Stimulated activated CD4-positive, alpha-beta T cell treated with anti-CD3 and anti-CD28 coated beads, Interleukin-2, amount 100 ng/mL, for 48 hours (primary cell): ENCODE results near the gene ZW10.
"Not testable (repeated sequence)": the region's sequence is repeated elsewhere in the genome, so short reads cannot be mapped to it uniquely, and the experiment has no call there.

ENCODE experiments used
- DNase-seq, 2 donors: peaks; one replicate each; pipeline ENCODE4 v3.0.0-alpha.2; 2020

ZW10 gene

DNA sequence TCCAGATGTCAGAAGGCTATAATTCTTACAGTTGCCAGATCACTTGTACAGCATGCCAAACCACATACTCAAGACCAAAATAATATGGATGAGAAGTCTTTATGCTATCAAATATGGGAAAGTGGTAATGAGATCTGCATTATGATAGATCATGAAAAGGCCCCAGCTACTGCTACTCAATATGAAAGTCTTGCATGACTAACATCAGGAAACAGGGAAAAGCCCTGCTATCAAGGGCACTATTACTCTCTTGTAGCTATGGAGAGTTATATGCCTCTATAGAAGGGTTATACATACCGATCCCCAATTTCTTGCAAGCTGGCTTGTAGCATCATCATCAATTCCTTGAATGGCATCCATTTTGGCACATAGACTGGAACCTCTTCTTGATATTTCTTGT lies 37.2 kb downstream of the ZW10 start:
- DNase-seq, result no peak

DNA sequence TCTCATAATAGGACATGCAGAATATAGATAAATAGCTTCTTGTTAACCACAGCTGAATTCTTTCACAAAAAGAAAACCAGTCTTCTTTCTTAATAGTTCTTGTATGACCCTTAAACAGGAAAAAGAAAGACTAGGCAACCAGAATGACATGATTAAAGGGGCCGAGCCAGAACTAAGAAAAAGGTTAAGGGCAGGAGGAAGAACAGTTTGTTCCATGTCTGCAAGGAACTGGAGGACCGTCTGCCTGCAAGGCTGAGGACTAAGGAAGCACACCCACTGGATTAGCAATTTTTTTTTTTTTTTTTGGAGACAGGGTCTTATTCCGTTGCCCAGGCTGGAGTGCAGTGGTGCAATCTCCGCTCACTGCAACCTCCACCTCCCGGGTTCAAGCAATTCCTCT lies 41.4 kb downstream of the ZW10 start:
- no peak for DNase-seq

DNA sequence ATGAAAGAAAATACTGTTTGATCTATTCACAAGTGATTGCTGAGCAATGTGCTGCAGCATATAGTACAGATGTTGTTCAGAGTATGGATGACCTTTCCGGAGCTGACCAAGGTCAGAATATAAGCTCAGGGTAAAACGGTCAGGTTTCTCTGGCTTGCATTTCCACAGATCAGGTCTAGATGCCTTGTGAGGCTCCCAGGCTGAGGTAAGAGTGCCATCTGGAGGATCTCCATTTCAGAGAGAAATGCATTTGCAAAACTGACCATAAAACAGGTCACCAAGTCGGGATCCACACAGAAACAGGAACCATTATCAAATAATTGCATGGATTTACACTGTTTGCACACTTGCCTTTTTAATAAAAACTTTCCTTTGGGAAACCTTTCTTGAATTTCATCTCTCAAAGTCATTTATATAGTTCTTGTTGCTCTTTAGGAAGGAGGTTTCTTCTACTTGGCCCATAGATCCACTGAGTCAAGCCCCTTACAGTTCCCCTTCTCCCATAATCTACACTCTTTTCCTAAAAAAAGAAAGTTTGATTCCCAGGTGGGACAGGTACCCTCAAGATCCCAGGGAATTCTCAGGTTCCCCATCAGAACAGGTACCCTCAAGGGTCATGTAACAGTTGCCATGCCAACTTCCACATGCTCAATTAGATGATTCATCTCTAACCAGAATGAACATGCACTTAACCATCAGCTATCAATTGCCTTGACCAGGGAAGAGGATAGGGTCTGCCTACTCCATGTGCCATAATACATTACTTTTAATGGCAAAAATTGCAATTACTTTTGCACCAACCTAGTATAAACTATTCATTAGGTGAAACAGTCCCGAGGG lies 42.4 kb downstream of the ZW10 start:
- no peak for DNase-seq

DNA sequence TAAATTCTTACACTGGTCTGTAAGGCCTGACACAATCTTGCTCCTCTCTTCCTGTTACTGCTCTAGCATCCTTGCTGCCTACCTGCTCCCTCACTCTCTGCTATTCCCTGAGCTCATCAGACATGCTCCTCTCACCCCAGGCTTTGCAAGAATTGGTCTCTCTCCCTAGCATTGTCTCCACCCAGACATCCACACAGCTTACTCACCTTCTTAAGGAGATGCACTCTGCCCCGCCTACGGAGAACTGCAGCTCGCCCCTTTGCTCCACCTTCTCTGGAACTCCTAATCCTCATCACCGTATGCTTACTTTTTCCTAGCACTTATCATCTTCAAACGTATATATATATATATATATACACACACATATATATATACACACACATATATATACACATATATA lies 44.0 kb downstream of the ZW10 start:
- DNase-seq, result no peak

DNA sequence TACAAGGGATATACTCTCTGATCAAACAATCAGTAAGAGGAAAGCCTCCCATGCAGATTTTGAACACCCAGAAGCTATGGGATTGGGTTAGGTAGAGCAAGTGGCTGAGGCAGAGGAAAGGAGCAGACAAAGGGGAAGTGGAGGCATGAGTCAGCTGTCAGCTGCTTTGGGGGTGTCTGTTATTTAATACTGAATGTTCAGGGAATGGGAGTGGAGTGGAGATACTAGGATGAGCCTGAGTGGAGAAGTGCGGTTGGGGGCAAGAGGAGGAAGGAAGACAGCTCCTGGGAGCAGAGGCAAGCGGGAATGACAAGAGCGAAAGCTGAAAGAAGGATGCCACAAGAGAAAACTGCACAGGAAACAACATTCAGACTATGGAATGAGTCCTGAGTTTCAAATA lies 44.7 kb downstream of the ZW10 start:
- DNase-seq, result no peak

DNA sequence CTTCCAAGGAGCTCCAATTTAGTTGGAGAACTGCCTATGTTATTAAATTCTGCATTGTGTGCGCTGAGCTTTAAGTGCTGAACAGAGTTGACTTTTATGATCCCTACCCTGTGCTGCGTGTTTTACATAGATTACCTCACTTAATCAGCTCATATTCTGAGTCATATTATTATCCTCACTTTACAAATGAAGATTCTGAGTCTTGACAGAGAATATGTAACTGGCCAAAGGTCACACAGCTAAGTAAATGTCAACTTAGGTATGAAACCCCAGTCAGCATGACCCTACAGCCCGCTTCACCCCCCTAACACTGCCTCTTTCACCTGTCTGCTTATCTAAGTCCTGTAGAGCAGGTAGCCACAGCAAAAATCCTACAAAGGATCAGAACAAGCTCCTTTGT lies 47.6 kb downstream of the ZW10 start:
- DNase-seq, result no peak

DNA sequence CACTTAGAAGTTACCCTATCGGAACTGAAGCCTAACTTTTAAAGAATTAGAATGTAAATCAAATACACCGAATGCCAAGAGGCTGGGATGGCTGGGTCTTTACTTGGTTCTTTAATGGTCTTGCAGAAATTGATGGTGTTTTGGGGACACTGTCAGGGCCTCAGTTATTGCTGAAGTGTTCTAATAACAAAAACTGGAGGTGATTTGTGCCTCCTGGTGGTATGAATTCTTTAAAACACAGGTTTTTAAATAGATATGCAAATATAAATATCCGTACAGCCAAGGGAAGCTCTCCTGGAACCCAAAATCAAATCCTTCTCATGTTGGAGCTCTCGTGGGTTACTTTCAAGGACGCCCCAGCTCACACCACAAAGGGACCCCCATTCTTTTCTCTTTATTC lies 48.1 kb downstream of the ZW10 start:
- no peak for DNase-seq

DNA sequence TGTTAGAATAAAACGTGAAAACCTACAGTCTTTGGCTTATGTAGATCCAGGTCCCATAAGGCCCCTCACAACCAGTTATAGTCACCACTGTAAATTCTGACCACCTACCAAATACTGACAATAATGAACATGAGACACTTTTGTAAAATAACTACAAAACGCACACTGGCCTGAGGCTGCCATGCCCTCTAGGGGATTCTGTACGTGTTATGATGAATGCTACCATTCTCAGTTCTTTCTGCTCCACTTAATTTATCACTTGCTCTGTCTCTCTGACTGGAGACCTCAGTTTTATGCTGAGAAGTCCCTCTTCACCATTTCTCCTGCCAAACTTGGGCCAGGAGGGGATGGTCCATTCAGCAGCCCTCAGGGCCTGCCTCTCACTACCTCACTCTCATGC lies 48.7 kb downstream of the ZW10 start:
- no peak for DNase-seq

DNA sequence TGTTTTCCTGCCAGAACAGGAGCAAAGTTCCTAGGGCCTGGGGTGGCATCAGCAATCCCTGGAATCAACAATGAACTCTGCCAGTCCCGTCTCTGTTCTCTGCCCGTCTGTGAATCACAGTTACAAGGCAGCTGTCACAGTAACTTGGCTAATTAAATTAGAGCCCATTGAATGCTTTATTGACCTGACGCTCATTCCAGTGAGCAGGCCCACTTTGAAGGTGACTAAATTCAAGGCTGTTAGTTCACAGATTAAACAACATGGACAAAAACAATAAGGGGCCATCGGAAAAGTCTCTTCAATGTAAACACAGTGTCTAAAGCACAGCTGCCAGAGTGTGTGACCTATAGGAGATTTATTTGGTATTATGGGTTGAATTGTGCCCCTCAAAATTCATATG lies 49.7 kb downstream of the ZW10 start:
- no peak for DNase-seq

DNA sequence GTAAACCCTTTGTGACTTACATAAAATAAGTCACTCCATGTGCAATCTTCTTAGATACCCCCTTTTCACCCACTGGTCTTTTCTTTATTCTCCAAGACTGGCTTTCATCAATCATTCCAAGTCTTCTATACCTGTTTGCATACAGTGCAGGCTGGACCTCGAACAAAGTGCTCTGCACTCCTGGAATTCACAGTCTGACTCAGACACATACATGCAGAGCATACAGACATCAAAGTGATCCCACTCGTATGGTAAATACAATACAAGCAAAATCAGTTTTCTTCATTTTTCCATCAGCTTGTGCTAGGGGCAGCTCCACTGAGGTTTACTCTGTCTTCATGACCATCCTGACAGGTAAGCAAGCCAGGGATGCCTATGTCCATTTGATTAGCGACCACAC lies 50.6 kb downstream of the ZW10 start:
- no peak for DNase-seq

DNA sequence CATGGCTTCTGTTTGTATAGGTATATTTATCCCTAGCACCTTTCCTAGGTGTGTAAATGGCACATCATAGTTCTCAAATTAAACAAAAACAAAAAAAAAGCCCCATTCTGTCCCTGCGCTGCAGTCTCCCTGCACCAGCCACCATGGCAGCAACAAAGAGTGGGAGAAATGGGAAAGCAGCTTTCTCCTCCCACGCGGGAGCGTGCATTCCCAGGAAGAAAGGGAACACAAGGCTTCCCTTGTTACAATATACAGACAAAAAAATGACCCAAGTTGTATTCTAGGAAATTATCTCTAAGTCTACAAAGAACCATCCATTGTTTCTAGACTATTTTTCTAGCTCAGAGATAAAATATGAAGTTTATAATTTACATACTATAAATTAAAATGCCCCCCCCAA lies 51.3 kb downstream of the ZW10 start:
- no peak for DNase-seq

DNA sequence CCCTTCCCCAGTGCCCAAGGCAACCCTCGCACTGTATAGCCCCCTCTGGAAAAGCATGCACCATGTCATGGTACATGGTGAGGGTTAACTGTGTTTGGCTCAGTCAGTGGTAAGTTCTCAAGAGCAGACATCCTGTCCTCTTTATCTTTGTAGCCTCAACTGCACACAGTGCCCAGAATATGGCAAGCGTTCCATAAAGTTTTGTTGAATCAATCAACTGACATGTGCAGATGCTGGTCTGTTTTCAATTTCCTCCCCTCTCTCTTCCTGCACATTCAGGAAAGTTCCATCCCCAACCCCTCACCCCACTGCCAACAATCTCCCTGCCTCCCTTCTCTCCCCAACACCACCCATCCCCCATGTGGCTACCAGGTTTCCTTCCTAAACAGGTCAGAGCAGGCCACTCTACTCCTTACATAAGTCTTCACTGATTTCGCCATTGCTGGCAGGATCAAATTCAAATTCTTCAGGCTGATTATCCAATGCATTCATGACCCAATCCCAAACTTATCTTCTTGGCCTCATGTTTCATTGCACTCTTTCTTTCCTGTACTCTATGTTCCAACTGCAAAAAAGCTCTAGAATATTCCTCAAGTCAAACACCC lies 51.9 kb downstream of the ZW10 start:
- DNase-seq, result no peak

DNA sequence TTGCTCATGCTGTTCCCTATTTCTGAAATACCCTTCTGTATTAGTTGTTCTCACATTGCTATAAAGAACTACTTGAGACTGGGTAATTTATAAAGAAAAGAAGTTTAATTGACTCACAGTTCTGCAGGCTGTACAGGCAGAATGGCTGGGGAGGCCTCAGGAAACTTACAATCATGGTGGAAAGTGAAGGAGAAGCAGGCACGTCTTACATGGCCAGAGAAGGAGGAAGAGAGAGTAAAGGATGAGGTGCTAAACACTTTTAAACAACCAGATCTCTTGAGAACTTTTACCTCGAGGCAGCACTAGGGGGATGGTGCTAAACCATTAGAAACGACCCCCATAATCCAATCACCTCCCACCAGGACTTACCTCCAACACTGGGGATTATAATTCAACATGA lies 53.0 kb downstream of the ZW10 start:
- DNase-seq, result not testable (repeated sequence)

DNA sequence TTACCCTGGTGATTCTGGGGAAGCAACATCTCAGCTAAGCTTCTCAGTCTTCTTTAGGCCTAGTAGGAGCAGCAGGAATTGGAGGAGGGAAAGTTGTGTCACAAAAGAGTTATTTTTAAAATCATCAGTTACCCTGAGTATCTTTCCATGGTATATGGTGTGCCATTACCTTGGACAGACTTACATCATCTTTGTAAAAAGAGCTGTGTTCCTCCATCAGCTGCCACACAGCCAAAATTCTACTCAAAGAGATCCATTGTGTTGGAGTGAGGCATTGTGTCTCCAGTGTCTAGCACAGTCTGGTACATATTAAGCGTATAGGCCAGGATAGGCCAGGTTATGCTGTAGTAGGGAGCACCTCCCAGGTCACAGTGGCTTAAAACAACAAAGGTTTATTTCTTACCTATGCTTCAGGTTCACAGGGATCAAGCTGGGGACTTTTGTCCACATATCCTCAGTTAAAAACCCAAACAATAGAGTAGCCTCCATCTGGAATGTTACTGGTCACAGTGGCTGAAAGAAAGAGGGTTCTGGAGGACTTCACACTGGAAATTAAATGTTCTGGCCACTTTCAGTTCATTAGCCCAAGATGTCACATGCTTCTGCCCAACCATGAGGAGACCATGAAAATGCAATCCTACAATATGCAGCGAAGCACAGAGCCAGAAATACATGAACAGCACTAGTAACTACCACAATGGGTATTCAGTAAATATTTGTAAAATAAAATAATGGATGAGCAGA lies 57.4 kb downstream of the ZW10 start:
- no peak for DNase-seq

DNA sequence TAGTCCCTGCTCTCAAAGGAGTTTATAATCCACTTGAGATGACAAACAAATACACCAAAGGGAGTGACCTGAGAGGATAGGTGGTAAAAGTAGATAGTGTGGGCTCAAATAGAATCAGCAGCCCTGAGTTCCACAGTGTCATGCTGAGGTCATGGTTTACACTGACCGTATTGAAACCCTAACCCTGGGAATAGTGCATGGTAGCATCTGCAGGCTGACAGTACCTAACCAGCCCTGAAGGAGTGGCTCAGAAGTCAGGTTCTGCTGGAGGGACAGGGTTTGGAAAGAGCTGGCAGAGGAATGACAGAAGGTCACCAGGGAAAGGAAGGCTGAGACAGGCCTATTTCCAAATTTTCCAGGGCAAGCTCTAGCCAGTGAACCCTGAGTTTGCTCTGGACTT lies 58.2 kb downstream of the ZW10 start:
- DNase-seq, result no peak

DNA sequence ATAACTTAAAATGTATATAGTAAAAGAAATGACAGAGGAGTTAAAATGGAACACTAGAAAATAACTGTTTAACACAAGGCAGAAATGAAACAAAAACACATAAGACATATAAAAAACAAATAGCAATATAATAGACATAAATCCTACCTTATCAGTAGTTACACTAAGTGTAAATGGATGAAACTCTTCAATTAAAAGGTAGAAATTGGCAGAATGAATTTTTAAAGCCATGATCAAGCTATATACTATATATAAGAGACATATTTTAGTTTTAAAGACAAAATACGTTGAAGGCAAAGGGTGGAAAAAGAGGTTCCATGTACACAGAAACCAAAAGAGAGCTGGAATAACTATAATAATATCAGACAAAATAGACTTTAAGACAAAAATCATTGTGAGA lies 62.5 kb downstream of the ZW10 start:
- DNase-seq, result no peak

DNA sequence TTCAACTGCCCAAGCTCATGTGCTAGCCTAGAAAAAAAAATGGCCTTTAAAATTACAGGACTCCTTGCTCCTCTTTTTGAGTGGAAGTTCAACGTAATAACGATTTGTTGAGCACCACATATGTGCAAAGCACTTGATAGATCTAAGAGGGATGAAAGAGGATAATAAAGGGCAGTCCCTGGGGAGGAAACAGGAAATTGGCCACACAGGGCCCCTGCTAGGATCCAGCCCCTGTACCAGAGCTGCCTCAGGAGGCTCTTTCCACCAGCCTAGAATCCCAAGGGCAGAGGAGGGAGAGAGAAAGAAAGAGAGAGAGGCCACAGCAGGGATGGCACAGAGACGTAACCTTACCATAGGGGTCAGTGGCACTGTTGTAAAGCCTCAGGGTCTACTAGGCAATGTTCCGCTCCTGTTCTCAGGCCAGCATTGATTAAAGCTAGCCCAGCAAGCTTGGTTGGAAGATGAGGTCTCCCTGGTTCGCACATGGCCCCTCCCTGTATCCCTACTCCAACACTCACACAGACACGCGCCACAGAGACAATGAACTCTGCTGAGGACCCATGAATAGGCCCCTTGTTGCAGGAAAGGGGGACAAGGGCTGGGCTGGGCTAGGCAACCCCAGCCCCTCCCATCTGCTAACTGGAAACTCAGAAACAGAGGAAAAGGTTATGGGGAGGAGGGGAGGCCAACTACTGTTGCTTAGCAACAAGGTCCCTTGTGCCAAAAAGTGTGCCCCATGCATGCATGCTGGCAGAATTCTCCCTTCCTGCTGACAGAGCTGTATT lies 67.4 kb downstream of the ZW10 start, which contains the start of gene TMPRSS5:
TSS of gene TMPRSS5 (minus strand) at position 438 of the 785 bp plus-strand sequence. CDS start at position 354, 84 bp downstream.
- DNase-seq, result no peak

DNA sequence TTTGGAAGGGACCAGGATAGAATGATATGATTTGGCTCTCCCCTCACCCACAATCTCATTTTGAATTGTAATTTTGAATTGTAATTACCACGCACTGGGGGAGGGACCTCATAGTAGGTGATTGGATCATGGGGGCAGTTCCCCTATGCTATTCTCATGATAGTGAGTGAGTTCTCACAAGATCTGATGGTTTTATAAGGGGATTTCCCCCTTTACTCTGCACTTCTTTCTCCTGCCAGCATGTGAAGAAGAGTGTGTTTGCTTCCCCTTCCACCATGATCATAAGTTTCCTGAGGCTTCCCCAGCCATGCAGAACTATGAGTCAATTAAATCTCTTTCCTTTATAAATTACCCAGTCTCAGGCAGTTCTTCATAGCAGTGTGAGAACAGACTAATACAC lies 69.9 kb downstream of the ZW10 start:
- not testable (repeated sequence) for DNase-seq

DNA sequence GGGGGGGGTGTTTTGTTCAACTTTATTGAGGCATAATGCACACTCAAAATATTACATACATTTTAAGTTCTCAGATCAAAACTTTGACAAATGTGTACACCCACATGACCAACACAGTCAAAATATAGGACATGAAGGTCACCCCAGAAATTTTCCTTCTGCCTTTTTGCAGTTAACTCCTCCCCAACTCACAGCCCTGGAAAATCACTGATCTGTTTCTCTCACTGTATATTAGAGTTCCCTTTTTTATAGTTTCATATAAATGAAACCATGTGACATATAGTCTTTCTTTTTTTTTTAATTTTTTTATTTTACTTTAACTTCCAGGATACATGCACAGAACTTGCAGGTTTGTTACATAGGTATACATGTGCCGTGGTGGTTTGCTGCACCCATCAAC lies 72.0 kb downstream of the ZW10 start:
- DNase-seq, result no peak

DNA sequence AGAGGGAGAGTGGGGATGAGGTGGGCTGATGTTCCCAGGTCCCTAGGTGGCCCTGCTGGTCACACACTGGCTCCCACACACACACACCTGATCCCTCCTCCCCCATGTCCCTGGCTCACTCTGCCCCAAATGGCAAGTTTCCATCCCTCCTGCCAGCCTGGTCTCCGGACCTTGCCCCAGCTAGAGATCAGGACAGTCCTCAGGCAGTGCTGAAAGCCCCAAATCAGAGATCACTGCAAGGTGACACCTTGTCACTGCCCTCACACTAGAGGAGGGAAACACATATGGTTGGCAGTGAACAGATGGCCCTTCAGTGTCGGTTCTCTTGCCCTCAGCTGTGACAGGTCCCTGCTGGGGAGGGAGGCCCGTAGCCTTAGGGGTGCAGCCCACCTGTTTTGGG lies 75.0 kb downstream of the ZW10 start:
- no peak for DNase-seq

DNA sequence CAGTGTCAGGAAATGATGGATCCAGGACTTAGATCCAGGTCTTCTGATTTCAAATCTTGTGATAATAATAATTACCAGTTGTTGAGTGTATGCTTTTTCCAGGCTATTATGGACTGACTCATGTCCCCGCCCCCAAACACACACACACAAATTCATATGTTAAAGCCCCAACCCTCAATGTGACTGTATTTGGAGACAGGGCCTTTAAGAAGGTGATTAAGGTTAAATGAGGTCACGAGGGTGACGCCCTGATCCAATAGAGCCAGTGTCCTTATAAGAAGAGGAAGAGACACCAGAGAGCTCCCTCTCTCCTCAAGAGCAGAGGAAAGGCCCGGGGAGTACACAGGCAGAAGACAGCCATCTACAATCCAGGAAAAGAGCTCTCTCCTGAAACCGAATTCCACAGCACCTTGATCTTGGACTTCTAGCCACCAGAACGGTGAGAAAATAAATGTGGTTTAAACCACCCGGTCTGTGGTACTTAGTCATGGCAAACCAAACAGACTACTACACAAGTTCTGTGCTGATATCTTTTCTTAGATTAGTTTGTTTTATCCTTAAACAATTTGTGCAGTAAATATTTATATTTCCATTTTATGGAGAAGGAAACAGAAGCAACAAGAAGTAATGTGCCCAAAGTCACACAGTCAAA lies 75.6 kb downstream of the ZW10 start:
- DNase-seq, result no peak

DNA sequence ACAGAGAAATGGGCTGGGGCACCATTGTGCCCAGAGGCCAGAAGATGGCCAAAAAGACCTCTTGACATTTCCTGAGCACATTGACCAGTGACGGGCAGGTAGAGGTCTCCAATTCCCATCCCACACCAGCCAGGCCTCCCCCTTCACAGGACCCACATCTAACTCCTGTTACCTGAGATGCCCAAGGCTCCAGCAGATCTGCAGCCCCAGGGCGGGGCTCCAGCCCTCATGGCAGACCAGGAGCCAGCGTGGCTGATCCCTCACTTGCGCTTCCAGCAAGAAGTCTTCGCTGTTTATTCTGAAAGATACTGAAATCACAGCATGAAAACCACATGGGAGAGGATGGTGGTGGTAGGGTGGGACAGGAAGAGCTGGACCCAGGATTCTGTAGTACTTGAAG lies 76.4 kb downstream of the ZW10 start:
- no peak for DNase-seq

DNA sequence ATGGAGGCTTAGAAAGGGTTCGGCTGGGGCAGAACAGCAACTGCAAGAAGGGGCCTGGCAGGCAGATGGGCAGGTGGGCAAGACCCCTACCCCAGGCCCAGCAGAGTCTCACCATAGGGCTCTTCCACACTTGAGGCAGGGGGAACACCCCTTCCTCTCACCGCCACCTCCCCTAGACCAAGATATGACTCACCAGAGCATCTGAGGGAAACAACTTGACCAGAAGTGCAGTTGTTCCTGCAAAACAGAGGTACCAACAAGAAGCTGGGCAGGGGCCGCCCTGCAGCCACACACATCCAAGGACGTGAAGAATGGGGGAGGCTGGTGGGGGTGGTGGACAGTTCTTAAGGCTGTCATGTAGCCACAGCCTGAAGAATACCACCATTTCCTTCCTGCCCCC lies 78.3 kb downstream of the ZW10 start:
- no peak for DNase-seq
